Stimulated activated CD8-positive, alpha-beta memory T cell treated with anti-CD3 and anti-CD28 coated beads, Interleukin-2, amount 100 ng/mL, for 48 hours (primary cell): Measurements from ENCODE around the gene C19orf38.

ENCODE experiments used
- DNase-seq, 2 donors: peaks; one replicate each; pipeline ENCODE4 v3.0.0-alpha.2; 2020; ENCODE audit warnings: low read depth in 2 of 2

Gene C19orf38

DNA sequence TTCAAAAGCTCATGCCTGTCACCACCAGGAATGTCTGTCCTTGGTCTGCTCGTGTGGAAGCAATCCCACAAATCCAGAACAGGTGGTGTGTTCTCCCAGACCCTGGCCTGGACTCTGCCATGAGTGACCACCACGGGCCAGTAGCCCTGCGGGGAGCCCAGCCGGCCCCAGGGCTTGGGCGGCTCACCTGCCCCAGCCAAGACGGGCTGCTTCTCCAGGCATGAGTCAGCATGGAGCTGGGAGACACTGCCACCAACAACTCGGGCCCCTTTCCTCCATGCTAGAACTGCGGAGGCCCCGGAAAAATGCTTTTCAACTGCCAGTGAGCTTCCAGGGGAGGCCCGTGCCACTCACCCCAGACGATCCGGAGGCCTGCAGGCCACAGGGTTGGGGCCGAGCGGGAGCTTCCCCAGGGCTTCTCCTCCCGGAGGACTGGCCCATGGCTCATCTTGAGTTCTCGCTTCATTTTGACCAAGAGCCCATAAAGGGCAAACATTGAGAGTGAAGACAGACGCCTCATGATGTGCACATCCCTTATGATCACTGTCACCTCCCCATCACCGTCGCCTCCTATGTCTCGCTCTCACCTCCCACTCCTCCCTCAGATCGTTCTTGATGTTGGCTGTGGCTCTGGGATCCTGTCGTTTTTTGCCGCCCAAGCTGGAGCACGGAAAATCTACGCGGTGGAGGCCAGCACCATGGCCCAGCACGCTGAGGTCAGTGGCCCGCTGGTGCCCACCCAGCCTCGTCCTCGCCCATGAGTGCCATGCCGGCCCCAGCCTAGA is 63.6 kb downstream of the C19orf38 start:
- no peak for DNase-seq

- no peak for DNase-seq
Measured at GRCh38 chr19:10912619-10913018, 64.4 kb downstream of the C19orf38 start.

GRCh38 chr19:10913716-10914340 is 65.6 kb downstream of the C19orf38 start:
- no peak for DNase-seq

- no peak for DNase-seq
Measured at GRCh38 chr19:10915130-10916091, 67.2 kb downstream of the C19orf38 start.

DNA sequence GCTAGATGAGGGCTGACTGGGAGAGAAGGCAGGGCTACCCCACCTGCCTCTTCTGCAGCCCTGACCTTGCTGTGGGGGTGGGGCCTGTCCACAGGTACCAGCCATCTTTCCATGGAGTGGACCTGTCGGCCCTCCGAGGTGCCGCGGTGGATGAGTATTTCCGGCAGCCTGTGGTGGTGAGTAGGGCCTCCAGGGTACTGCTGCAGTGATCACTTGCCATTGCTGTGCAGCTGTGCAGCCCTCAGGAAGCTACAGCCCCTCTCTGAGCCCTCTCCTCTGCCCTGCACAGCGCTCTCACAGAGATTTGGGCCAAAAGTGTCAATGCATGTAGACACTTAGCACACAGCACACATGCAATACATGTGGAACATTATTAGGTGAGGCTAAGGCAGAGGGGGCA is 68.4 kb downstream of the C19orf38 start:
- no peak for DNase-seq

DNA sequence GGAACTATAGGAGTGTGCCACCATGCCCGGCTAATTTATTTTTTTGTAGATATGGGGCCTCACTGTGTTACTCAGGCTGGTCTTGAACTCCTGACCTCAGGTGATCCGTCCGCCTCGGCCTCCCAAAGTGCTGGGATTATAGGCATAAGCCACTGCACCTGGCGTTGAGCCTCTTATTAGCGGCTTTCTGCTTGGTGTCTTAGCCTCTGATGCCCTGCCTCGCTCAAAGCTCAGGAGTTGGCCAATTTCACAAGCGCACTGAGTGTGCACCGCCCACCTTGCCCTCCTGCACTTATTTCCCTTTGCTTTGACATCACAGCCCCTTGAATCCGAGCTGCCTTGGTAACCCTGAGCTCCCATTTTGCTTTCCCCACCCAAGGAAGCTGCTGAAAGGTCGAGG is 70.1 kb downstream of the C19orf38 start:
- DNase-seq: no peak
